SK-N-SH (cell line): ENCODE data around the gene EIF2D. TPM values are rescaled to one million over a fixed set of nuclear protein-coding genes. Genes with fewer than 3 reads are reported as not detected.

ENCODE experiments used
- CTCF ChIA-PET: fragments of 300-600, 350-600 bp; formaldehyde crosslinking; extraction: SDS; loops from one replicate; lab custom pipeline; 2021; lab: Yijun Ruan, JAX
- POLR2A ChIA-PET: fragments of 350-600 bp; sonication (Branson Sonifier 250); formaldehyde crosslinking; extraction: SDS; loops from one replicate; lab custom pipeline; 2020; ENCODE audit warnings: antibody characterized with exemption, inconsistent platforms; lab: Yijun Ruan, JAX
- DNase-seq: peaks from one replicate; pipeline ENCODE4 v3.0.0; 2012
- H2AFZ ChIP-seq: fragments of 200-600 bp; sonication (generic); 2 replicates; pipeline ENCODE4 v1.8.1; 2016; ENCODE audit warnings: antibody characterized with exemption, mild to moderate bottlenecking, low read depth
- H3F3A ChIP-seq: fragments of 200-600 bp; sonication (generic); replicated peaks from 2 replicates; pipeline ENCODE3; 2016; ENCODE audit warnings: antibody characterized with exemption, mild to moderate bottlenecking; ENCODE audit not compliant: insufficient read depth
- H3K27ac ChIP-seq, 2 experiments: fragments of 200-500 bp in 1 of 2; fragments of 200-600 bp in 1 of 2; sonication (Bioruptor generic) in 1 of 2; sonication (generic), shearing (Covaris generic) in 1 of 2; 2 replicates each; pipeline versions ENCODE4 v1.5.1 to v1.6.1; 2014 to 2016; ENCODE audit warnings: low read depth in 2 of 2, inconsistent platforms in 1 of 2, low read length in 1 of 2, mild to moderate bottlenecking in 1 of 2, mixed read lengths in 1 of 2
- H3K27me3 ChIP-seq: fragments of 200-600 bp; sonication (generic), shearing (Covaris generic); 2 replicates; pipeline ENCODE4 v1.6.1; 2016; ENCODE audit warnings: mixed run types; ENCODE audit not compliant: insufficient read depth
- H3K36me3 ChIP-seq, 2 experiments: fragments of 200-500 bp in 1 of 2; fragments of 200-600 bp in 1 of 2; sonication (Bioruptor generic) in 1 of 2; sonication (generic) in 1 of 2; replicated peaks in 1 of 2; 2 replicates each; pipeline versions ENCODE3 to v1.5.1; 2014 to 2016; ENCODE audit warnings: low read length in 1 of 2, mild to moderate bottlenecking in 1 of 2; ENCODE audit not compliant: insufficient read depth in 2 of 2, control insufficient read depth in 1 of 2
- H3K4me1 ChIP-seq, 2 experiments: fragments of 200-500 bp in 1 of 2; fragments of 200-600 bp in 1 of 2; sonication (Bioruptor generic) in 1 of 2; sonication (generic), shearing (Covaris generic) in 1 of 2; 2 replicates each; pipeline versions ENCODE4 v1.5.1 to v1.6.1; 2014 to 2016; ENCODE audit warnings: low read depth in 1 of 2, low read length in 1 of 2, mixed run types in 1 of 2; ENCODE audit not compliant: insufficient read depth in 2 of 2, control insufficient read depth in 1 of 2
- H3K4me2 ChIP-seq: fragments of 200-600 bp; sonication (generic), shearing (Covaris generic); 2 replicates; pipeline ENCODE4 v1.6.1; 2017; ENCODE audit warnings: mixed run types
- H3K4me3 ChIP-seq, 2 experiments: fragments of 200-500 bp in 1 of 2; fragments of 200-600 bp in 1 of 2; sonication (Bioruptor generic) in 1 of 2; sonication (generic), shearing (Covaris generic) in 1 of 2; 2 replicates each; pipeline versions ENCODE4 v1.5.1 to v1.8.1; 2014 to 2016; ENCODE audit warnings: low read depth in 2 of 2, inconsistent platforms in 1 of 2, low read length in 1 of 2, mild to moderate bottlenecking in 1 of 2, mixed read lengths in 1 of 2, moderate library complexity in 1 of 2
- H3K79me2 ChIP-seq: fragments of 200-600 bp; sonication (generic); 2 replicates; pipeline ENCODE4 v1.8.1; 2017; ENCODE audit warnings: mild to moderate bottlenecking; ENCODE audit not compliant: insufficient read depth
- H3K9ac ChIP-seq: fragments of 200-600 bp; sonication (generic); 2 replicates; pipeline ENCODE4 v1.6.1; 2017; ENCODE audit warnings: mixed run types
- H3K9me2 ChIP-seq: fragments of 200-600 bp; sonication (generic); 2 replicates; pipeline ENCODE4 v1.6.1; 2017; ENCODE audit warnings: mixed run types
- H3K9me3 ChIP-seq: fragments of 200-600 bp; sonication (generic); 2 replicates; pipeline ENCODE4 v1.6.1; 2017; ENCODE audit warnings: mixed run types, mild to moderate bottlenecking, moderate library complexity
- H4K20me1 ChIP-seq: fragments of 200-600 bp; sonication (generic); 2 replicates; pipeline ENCODE4 v1.6.1; 2017; ENCODE audit warnings: mild to moderate bottlenecking, mixed run types; ENCODE audit not compliant: insufficient read depth
- EP300 ChIP-seq, 2 experiments: IDR thresholded peaks; 2 replicates each; pipeline versions ENCODE4 v1.4.0 to v1.6.1; 2012; ENCODE audit warnings: borderline replicate concordance in 1 of 2, low read depth in 1 of 2, low read length in 1 of 2
- EZH2phosphoT487 ChIP-seq: fragments of 200-600 bp; sonication (generic); IDR thresholded peaks from 2 replicates; pipeline ENCODE4 v1.6.1; 2017; ENCODE audit warnings: low read depth, mixed run types, mild to moderate bottlenecking, antibody characterized with exemption, moderate library complexity, borderline replicate concordance
- FOXJ3 ChIP-seq: sonication (generic); formaldehyde crosslinking; IDR thresholded peaks from 2 replicates; pipeline ENCODE4 v1.5.1; 2020; ENCODE audit warnings: mild to moderate bottlenecking, missing genetic modification reagents
- MAX ChIP-seq: IDR thresholded peaks from 2 replicates; pipeline ENCODE4 v1.4.0; 2012; ENCODE audit warnings: low read depth
- NFIC ChIP-seq: IDR thresholded peaks from 2 replicates; pipeline ENCODE4 v1.4.0; 2012; ENCODE audit warnings: borderline replicate concordance
- PBX3 ChIP-seq: IDR thresholded peaks from 2 replicates; pipeline ENCODE4; 2012
- RXRA ChIP-seq: IDR thresholded peaks from 2 replicates; pipeline ENCODE4 v1.4.0; 2012; ENCODE audit warnings: low read depth, mild to moderate bottlenecking, borderline replicate concordance
- SIN3A ChIP-seq: IDR thresholded peaks from 2 replicates; pipeline ENCODE4 v1.6.1; 2012; ENCODE audit warnings: low read depth, mild to moderate bottlenecking, low read length, moderate library complexity, borderline replicate concordance
- TCF12 ChIP-seq: IDR thresholded peaks from 2 replicates; pipeline ENCODE4 v1.4.0; 2012
- TEAD4 ChIP-seq: IDR thresholded peaks from 2 replicates; pipeline ENCODE4 v1.4.0; 2012; ENCODE audit warnings: mild to moderate bottlenecking, borderline replicate concordance; ENCODE audit not compliant: insufficient read depth
- USF1 ChIP-seq: IDR thresholded peaks from 2 replicates; pipeline ENCODE4 v1.4.0; 2012; ENCODE audit warnings: low read depth, borderline replicate concordance
- USF2 ChIP-seq: fragments of 150-350 bp; IDR thresholded peaks from 2 replicates; pipeline ENCODE4 v1.6.1; 2017; ENCODE audit warnings: antibody characterized with exemption, low read length, low read depth, borderline replicate concordance
- ZBTB33 ChIP-seq: IDR thresholded peaks from 2 replicates; pipeline ENCODE4 v1.4.0; 2012; ENCODE audit warnings: low read depth, borderline replicate concordance
- WGBS: methylation state at CpG from one replicate; pipeline ENCODE4 v1.1.6; 2017; ENCODE audit warnings: low lambda C conversion rate; 5-methylcytosine and 5-hydroxymethylcytosine counted together
- polyA plus RNA-seq, 3 experiments: library from polyadenylated mRNA; depleted of rRNA; stranded (reverse); fragments of >200 nt; gene quantifications; 2 replicates each; pipeline ENCODE4 v1.2.3, GENCODE V29; 2012

Gene EIF2D
- polyA plus RNA-seq, 1 of the 3 experiments (the other 2 are of a cell fraction) = 59.5 TPM

- 85% methylated on average over 3 of the region's 3 CpGs for WGBS
- no peak overlapping the region for H2AFZ ChIP-seq
Measured at GRCh38 chr1:206656936-206657335, 44.7 kb upstream of the EIF2D start.

More at GRCh38 chr1:206656936-206657335, 44.7 kb upstream of the EIF2D start:
- POLR2A ChIA-PET = no interaction called here
- Histone ChIP-seq H3K79me2 (no peaks in the 10 kb centered on the region), H3F3A (peaks cover 6% of the 10 kb centered on the region), H3K36me3 (no peaks in the 10 kb centered on the region)
- CTCF ChIA-PET = interaction anchor here (1.0 to 17.9 kb wide), 4 partner anchors 9 to 47 kb away, joined by 4 to 450 read pairs (median 18); partner anchors contain the start of genes DYRK3 and EIF2D
- no peak for TF ChIP-seq NFIC
- TF ChIP-seq PBX3 = no peak
- no peak for TF ChIP-seq SIN3A
- TF ChIP-seq USF2 = no peak
- no peak for TF ChIP-seq MAX
- TF ChIP-seq EZH2phosphoT487 = no peak
- TF ChIP-seq USF1 = no peak
- TF ChIP-seq TEAD4 = no peak
- no peak for TF ChIP-seq ZBTB33
- no peak for TF ChIP-seq TCF12
- no peak for TF ChIP-seq RXRA
- TF ChIP-seq FOXJ3 (CRISPR knock-in tag) = no peak
- TF ChIP-seq EP300 (IDR thresholded peaks at IDR 0.05; ENCODE audit: borderline replicate concordance in 1 of 2, low read depth in 1 of 2, low read length in 1 of 2) = no peak
- TF ChIP-seq, all 33 proteins: peak for 0
- H3K4me3 ChIP-seq = no peak overlapping the region
- no peak for DNase-seq
- no peaks in the 10 kb centered on the region; the same call in 1 of the 2 replicates for H3K27me3 ChIP-seq
- H3K9me3 ChIP-seq = no peaks in the 10 kb centered on the region
- peaks cover 0 to 11% of the 10 kb centered on the region in 2 experiments; a peak in 1 of 4 replicates for H3K4me1 ChIP-seq
- no peaks in the 10 kb centered on the region for H4K20me1 ChIP-seq
- no peak overlapping the region for H3K4me2 ChIP-seq
- no peak overlapping the region for H3K9ac ChIP-seq
- no peaks in the 10 kb centered on the region for H3K9me2 ChIP-seq
- H3K27ac ChIP-seq = no peak overlapping the region
